Amniotic epithelial cell (primary cell): Measurements from ENCODE around the gene INHBA.

Source experiments
- DNase-seq: peaks from one replicate; pipeline ENCODE4 v3.0.0-alpha.2; 2010; ENCODE audit warnings: low read depth

INHBA gene

GRCh38 chr7:41711283-41712064 lies 8.6 kb upstream of the INHBA start:
- peak; percentile 40 for DNase-seq

- no peak for DNase-seq
These were observed 7.9 kb upstream of the INHBA start for GRCh38 chr7:41710838-41711237.

- peak; percentile 97 for DNase-seq
These were observed 6.7 kb upstream of the INHBA start for GRCh38 chr7:41709621-41710020.

- peak; percentile 70 for DNase-seq
These were observed 5.9 kb upstream of the INHBA start for GRCh38 chr7:41708581-41709358.

- DNase-seq: no peak
These were observed 3.5 kb upstream of the INHBA start for GRCh38 chr7:41706228-41706930.

- DNase-seq: peak; percentile 90
These were observed 2.4 kb upstream of the INHBA start for GRCh38 chr7:41705109-41705901.

- DNase-seq: no peak
These were observed 1.6 kb downstream of the INHBA start for GRCh38 chr7:41701068-41701941.

- no peak for DNase-seq
These were observed 2.8 kb downstream of the INHBA start for GRCh38 chr7:41700044-41700471.

GRCh38 chr7:41699516-41699915 lies 3.4 kb downstream of the INHBA start:
- peak; percentile 40 for DNase-seq

GRCh38 chr7:41698726-41699125 lies 4.2 kb downstream of the INHBA start:
- DNase-seq: peak; percentile 39

- DNase-seq: peak; percentile 36
These were observed 4.8 kb downstream of the INHBA start for GRCh38 chr7:41698114-41698513.

- peak; percentile 92 for DNase-seq
These were observed 6.5 kb downstream of the INHBA start for GRCh38 chr7:41696323-41696916.

- no peak for DNase-seq
These were observed 7.1 kb downstream of the INHBA start for GRCh38 chr7:41695661-41696322.

- DNase-seq: peak; percentile 63
These were observed 8.4 kb downstream of the INHBA start for GRCh38 chr7:41694495-41694894.

- peak; percentile 76 for DNase-seq
These were observed 9.5 kb downstream of the INHBA start for GRCh38 chr7:41693150-41693997.

GRCh38 chr7:41692251-41692650 lies 10.6 kb downstream of the INHBA start:
- no peak for DNase-seq

GRCh38 chr7:41691286-41692190 lies 11.4 kb downstream of the INHBA start:
- no peak for DNase-seq

GRCh38 chr7:41689815-41690214 lies 13.1 kb downstream of the INHBA start:
- DNase-seq: no peak
